Activated gamma-delta T cell (primary cell): ENCODE measurements around the gene NRG4.
"Not testable (repeated sequence)": the region's sequence is repeated elsewhere in the genome, so short reads cannot be mapped to it uniquely, and the experiment has no call there.

Source experiments
- DNase-seq: peaks from one replicate; lab custom pipeline; 2025; lab: John Stamatoyannopoulos, UW
- total RNA-seq, 2 donors: gene quantifications; one replicate each; lab custom pipeline; 2026; lab: John Stamatoyannopoulos, UW

NRG4 gene, protein sequence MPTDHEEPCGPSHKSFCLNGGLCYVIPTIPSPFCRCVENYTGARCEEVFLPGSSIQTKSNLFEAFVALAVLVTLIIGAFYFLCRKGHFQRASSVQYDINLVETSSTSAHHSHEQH
- 0 to 0.09 reads per million in 2 donors for total RNA-seq

DNA sequence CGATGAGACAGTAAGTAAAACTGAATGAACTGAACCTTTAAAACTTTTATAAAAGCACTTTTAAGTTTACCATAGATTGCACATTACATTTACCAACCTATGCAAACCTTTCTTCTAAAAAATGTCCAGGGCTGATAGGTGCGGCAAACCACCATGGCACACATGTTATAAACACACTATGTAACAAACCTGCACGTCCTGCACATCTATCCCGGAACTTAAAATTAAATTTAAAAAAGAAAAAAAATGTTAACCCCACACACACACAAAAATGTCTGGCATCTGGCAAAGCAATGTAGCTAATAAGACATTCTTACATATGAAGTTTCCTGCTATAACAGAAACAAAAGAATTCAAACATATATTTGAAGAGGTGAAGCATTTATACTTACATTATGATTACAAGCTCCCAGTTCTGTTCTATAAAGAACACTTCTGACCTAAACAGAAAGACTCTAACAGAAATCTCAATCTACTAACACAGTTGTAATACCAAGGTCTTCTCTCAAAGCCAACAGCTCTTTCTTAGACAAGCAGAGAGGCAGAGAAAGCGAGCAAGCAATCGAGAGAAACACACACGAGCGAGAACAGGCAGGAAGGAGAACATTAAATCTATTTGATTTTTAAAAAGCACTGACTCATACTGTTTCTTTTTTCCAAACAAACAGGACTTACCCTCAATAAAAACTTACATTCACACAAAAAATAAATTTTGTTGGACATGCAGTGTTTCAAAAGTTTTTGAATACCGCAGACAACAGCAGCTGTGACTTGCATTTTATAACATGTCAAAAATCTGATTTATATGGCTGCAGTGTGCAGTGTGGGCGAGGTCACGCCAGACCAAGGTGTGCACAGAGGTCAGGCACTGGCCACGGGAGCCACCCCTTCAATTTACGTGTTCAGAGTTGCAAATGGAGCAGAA lies at the start of gene NRG4:
Gene NRG4, minus strand, starts transcription at position 798 of the 925 bp plus-strand sequence. CDS start 1,194 bp downstream, outside the sequence.
- no peak for DNase-seq

DNA sequence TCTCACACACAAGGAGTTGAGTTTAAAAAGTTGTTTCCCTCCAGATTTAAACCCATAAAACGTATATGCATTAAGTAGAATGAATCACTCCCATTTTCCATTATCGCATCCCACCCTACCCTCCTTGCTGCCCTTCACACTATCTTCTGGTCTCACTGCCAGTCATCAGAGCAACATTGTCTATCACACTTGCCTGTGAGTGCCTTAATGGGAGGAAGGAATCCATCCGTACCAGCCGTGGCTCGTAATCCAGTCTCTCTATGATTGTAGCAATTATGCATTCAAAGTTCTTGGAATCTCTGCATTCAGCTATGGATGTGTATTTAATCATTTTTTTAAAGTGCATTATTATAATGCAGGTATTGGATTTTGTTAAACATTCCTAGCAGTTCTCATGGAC lies 49.5 kb upstream of the NRG4 start:
- DNase-seq, result no peak

DNA sequence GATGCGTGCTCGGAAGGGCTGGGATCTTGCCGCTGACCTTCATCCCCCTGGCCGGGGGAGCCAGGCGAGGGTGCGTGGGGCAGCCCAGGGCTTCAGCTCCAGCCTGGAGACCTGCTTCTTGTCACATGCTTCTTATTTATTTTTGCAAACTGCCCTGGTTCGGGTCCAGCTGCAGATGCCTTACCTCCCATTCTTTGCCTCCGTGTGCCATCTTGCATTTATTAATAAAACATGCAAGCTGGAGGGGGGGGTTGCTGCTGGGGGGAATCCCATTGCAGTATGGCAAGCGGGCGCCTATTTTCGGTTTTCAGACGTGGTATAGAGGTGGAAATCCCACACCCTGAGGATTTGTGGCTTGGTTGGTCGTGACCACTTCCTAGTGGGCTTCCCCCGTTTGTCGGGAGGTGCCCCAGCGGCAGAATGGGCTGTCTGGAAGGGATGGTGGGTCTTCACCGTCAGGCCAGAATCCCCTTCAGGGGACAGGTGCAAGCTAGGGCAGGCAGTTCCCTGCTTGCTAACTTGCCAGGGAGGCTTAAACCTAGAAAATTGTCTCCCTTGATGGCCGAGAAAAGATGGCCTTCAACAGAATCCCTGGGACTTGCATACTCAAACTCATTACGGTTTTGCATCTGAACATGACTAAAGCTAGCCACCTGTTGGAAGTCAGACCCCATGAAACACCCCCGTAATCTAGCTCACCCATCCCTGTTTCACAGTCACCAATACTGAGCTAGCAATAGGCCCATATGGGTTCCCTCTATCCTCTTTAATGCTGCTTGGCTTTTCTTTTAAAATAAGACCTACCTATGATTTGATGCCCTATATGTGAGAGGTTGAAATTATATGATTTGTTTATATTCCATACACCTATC lies 48.1 kb upstream of the NRG4 start:
- DNase-seq, result no peak

DNA sequence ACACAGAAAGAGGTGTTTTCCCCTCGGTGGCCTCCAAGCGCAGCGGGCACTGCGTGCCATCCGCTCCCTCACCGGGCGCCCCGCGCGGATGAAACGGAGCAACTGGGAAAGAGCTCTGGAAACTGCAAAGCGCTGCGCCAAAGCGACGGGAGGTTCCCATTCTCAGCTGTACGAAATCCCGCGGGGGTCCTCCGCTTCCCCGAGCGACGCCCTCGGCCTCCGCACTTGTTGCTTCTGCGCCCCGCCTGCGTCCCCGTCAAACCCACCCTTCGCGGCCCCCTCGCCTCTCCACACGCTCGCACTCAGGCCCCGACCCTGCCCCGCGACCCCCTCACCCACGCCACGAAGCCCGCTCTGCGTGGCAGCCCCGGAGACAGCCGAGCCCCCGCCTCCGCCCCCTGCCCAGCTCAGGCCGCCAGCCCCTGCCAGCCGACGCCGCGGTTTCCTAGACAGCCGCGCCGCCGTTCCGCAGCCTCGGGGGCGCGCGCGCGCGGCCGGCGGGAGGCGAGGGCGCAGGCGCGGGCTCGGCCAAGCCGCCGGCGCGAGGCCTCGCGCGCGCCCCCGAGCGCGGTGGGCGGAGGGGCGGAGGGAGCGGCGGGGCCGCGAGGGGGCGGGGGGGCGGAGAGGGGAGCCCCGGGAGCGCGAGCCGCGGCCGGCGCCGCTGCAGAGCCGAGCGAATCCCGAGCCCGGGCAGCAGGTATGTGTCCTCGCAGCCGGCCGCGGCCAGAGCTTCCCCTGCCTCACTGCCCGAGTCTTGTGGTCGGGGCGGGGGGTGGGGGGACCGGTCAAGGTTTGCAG lies 47.3 kb upstream of the NRG4 start, which contains the start of gene TMEM266:
Gene TMEM266, plus strand, starts transcription at position 666 of the 798 bp plus-strand sequence. CDS start 74,279 bp downstream, outside the sequence.
- DNase-seq, result peak; percentile 20

DNA sequence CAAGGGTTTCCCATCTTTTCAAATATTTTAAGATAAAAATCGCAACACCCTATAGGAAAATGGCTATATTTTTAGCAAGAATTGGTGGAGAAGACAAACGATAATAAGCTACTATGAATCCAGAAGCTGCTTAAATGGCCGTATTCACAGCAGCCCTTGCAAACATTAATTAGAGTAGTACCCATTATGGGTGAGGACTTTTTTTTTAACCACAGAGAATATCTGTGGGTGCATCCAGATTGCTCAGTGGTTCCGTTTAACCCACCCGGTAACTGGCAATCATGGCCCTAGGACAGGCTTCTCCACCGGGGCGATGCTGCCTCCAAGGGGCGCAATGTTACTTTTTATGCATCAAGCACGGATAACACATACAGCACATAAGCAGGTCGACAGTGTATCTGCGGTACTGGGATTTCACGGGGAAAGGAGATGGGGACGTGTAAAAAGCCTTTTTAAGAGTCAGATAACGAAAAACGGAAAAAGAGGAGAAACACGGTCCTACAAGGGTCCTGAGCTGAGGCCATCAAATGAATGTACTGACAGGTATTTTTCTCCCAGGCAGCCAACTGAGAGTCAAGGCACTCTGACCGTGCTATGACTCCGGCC lies 46.6 kb upstream of the NRG4 start:
- no peak for DNase-seq

DNA sequence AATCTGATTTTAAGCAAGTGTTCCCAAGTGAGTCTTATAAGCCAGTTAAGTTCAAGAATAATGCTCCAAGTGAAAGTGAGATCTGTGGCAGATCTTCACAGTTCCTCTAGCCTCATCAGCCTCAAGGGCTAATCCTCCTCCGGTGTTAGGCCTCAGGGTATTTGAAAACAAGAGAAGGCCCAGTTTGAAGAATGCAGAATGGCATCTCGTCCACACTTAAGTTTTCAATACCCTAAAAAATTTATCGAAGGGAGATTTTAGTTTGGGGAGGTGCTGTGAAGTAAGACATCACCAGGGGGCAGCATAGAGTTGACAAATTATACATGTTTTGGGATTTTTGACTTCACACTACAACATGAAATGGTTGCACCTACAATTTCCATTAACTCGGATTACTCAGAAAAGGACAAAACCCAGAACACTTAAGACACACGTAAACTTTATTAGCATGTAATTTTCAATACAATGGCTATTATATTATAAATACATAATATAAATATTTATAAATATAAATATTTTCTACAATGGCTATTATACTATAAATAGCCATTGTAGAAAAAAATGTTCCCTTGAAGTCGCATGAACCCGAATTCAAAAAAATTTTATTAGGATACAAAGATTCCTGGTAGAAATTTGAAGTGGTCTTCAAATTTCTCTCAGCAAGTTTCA lies 45.2 kb upstream of the NRG4 start:
- no peak for DNase-seq

DNA sequence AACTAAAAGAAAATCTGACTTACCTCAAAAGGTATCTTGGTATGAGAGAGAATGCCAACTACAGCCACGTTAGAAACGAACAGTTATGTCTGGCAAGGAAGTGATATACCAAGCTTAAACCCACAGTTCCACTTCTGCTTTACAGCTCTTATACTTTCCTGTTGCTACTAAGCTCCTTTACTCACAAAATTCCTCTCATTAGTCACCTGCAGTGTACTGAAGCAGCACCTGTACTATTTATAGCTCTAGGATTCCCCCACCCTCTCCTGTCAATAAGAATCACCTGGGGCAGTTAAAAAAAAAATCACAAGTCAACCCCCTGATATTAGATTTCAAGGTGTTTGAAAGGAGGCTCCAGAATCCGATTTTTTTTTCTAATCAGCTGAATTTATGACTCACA lies 44.7 kb upstream of the NRG4 start:
- DNase-seq, result no peak

DNA sequence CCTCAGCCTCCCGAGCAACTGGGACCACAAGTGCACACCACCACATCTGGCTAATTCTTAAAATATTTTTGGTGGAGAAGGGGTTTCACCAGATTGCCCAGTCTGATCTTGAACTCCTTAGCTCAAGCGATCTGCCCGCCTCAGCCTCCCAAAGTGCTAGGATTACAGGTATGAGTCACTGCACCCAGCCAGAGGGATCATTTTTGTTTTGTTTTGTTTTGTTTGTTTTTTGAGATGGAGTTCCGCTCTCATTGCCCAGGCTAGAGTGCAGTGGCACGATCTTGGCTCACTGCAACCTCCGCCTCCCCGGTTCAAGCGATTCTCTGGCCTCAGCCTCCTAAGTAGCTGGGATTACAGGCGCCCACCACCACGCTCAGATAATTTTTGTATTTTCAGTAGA lies 42.0 kb upstream of the NRG4 start:
- not testable (repeated sequence) for DNase-seq

DNA sequence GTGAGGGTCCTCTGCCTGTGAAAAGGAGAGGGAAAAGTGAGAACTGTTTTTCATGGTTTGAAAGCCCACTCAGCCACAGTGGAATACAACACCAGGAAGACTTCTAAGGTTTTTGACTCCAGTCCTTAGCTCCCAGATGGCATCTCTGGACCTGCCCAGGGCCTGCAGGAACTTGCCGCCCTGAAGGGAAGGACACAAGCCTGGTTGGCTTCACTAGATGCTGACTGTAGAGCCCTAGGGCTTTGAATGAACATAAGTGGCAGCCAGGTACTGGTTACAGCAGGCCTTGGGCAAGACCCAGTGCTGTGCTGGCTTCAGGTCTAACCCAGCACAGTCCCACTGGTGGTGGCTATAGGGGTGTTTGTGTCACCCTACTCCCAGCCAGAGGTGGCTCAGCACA lies 26.3 kb upstream of the NRG4 start:
- no peak for DNase-seq

DNA sequence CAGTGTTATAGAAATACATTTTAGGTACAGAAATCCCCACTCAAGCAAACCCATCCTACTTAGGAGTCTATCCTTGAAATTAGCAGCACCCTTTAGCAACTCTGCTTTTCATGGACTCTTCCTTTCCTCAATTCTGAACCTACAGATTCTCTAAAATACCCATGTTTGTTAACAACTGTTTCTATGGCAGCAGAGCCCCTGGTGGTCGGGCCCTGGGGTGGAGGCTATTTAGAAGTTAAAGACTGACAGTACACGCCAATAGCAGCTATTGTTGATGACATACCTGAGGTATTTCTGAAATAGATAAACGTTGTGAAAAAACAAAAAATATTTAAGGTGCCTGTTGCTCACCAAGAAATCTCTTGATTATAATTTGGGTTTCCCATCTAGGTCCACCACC lies 23.4 kb upstream of the NRG4 start:
- DNase-seq, result no peak

DNA sequence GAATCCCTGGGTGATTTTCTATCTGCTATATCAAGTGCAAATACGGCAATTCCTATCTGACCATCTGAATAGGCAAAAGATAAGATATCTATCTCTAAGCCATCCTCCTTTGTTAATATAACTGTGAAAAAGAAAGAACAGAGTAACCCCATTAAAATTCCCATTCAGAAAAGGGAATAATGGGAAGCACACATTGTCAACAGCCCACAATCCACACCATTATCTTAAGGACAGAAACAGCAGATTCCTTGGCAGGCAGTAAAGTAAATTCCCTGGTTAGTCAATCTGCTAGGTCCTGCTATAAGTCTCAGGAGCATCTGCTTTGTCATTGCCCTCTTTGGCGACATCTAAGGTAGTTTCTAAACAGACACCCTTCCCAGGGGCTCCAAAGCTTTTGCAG lies 21.9 kb upstream of the NRG4 start:
- no peak for DNase-seq

DNA sequence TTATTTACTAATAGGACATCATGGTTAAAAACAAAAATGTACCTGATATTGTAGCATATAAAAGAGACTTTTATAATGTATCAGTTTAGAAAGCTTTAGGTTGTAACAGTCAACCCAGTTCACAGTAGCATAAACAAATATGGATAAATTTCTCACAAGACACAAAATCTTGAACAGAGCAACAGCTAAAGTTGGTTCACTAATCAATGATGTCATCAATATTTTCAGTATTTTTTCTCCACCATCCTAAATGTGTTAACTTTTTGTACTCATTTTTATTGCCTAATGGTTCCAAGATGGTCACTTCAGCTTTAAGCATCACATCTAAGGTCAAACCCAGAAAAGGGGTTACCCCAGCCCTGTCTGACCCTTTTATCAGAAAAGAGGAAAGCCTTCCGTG lies 21.2 kb upstream of the NRG4 start:
- DNase-seq, result no peak

DNA sequence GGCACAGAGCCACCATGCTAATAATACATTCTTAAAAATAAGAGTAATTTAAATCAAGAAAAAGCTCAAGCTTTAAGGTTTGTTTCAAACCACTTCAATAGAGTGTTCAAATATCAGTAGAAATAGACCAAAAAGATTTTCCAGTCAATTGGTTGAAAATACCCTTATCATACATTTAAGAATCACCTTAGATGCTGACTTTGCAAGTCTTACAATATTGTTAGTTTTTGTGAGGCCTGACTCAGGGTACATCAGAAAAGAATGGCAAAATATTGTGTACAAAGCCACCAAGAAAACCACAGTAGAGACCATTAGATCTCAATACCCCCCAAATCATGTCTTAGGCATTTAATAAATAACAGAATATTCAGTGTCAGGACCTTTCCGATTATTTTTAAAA lies 19.8 kb upstream of the NRG4 start:
- no peak for DNase-seq

DNA sequence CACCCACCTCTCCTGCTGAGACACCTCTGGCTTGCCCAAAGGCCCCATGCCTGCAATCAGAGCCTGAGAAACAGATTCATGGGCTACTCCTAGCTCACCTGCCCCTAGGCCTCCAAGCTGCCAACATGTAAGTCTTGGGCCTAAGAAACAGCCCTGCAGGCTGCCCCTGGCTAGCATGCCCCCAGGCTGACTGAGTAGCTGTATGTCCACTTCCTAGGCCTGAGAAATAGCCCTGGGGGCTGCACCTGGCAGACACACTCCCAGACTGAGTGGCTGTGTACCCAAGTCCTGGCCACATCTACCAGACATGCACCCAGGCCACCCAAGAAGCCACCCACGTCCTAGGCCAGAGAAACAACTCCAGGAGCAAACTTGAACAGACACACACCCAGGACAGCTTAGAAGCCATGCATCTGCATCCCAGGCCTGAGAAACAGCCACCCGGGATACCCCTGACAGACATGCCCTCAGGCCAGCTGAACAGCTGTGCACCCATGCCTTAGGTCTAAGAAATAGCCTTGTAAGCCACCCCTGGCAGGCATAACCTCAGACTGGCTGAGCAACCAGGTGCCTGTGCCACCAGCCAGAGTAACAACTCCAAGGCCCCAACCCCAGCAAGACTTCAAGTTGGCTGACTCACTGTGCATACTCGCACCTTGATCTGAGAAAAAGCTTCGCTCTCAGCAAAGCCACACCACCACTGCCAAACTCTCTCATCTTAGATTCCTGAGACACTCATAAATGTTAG lies 12.0 kb upstream of the NRG4 start:
- no peak for DNase-seq

DNA sequence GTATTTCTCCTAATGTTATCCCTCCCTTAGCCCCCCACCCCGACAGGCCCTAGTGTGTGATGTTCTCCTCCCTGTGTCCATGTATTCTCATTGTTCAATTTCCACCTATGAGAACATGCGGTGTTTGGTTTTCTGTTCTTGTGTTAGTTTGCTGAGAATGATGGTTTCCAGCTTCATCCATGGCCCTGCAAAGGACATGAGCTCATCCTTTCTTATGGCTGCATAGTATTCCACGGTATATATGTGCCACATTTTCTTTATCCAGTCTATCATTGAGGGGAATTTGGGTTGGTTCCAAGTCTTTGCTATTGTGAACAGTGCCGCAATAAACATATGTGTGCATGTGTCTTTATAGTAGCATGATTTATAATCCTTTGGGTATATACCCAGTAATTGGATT lies 1.2 kb upstream of the NRG4 start:
- DNase-seq, result not testable (repeated sequence)

DNA sequence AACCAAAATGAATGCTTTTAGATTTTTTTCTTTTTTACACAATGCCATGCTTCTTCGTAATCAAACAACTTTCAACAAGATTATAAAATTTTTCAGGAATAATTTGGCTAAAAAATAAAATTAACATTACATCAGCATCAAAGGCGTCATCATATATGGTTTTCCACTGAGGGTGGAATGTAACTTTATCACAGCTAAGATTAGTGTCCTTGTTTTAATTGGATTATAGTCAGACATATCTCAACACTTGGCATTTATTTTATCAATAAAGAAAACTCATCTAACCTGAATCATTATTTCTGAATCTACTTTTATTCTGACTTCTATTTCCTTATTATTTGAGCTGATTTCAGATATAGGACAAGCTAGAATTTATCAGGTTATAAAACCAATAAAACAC lies 1.6 kb downstream of the NRG4 start:
- DNase-seq, result no peak

DNA sequence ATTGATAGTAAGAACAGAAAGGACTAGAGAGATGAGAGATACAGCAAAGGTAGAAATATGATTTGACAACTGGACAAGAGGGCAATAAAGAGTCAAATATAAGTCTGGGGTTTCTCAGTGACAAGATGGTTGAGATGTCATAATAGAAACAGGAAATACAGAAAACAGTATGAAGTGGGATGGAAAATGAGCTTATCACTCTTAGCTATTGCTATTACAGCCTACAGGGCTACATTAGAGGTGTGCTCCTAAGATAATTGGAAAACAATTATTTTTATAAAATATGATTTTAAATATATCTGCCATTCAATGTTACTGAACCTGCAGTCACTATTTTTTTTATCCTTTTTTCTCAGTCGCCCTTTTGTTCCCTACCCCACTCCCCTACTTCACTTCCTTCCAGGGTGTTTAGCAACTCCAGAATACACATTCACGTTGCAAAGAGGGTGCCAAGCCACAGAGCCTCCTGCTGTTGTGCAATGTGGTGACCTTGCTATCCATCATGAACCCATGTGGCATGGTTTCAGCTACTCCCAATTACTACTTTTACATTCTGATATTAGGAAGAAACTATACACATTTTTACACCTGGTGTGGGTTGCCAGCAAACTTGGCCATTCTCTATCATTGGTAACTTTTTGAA lies 6.0 kb downstream of the NRG4 start:
- no peak for DNase-seq

DNA sequence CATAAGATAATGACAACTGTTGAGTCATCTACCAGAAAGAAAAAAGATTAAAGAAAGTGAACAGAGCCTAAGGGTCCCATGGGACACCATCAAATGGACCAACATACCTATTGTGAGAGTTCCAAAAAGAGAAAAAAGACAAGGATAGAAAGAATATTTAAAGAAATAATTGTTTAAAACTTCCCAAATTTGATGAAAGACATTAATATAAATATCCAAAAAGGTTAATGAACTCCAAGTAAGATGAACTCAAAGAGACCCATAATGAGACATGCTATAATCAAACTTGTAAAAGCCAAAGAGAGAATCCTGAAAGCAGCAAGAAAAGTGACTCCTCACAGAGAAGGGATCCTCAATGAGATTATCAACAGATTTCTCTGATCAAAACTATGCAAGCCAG lies 8.9 kb downstream of the NRG4 start:
- no peak for DNase-seq

DNA sequence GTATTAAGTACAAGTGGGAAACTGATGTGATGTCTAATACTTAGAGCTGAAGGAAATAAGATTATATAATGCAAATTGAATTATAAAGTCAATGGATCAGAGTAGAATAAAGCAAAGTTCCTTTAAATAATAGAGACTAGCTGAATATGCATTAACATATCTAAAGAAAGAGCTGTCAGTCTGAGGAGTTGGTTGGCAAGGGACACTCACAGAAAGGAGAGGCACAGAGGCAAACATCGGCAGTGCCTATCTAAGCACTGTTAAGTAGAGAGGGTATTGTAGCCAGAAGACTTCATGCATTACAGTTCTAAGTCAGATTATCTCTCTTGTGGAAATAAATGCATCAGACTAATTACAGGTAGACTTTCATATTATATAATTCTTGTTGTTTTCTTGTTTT lies 16.6 kb downstream of the NRG4 start:
- no peak for DNase-seq
